Posterior cingulate gyrus (tissue), 11 donors: ENCODE results near the gene GAD1.
A peak's percentile ranks its signal among the peaks of the same experiment; 100 is the strongest.

Source experiments
- DNase-seq, 10 donors: peaks; one replicate each; pipeline versions ENCODE4 v3.0.0 to v3.0.0-alpha.2; 2020 to 2021; ENCODE audit warnings: mixed read lengths in 3 of 10
- intact Hi-C: fragments of 100-400 bp; cut with DNase I; formaldehyde crosslinking; loops from one replicate; pipeline ENCODE4 v1.15.1; 2023

Gene GAD1

GRCh38 chr2:170816504-170817092 is at the start of gene GAD1:
Gene GAD1, plus strand, starts transcription at chr2:170816887. Its CDS starts 1,705 bp downstream, at chr2:170818592.
- intact Hi-C loops: loop anchor here (5.0 kb wide), 1 partner anchor 454 kb away; no protein-coding TSS in a partner anchor
- DNase-seq: peak in 9 of 10 donors; percentile 56 to 96 (median 78)

- intact Hi-C loops: no loop called here
- DNase-seq: peak in 6 of 10 donors; percentile 11 to 72 (median 24)
Observed at GRCh38 chr2:170770008-170770605, 46.6 kb upstream of the GAD1 start, which contains the start of gene ERICH2. Gene ERICH2, plus strand, starts transcription at chr2:170770378. Its CDS starts 304 bp downstream, at chr2:170770682.

GRCh38 chr2:170770606-170771420 is 45.9 kb upstream of the GAD1 start:
- peak; percentile 56 to 96 (median 70) for DNase-seq
- intact Hi-C loops: no loop called here

- no peak for DNase-seq
- intact Hi-C loops: no loop called here
Observed at GRCh38 chr2:170771421-170771937, 45.2 kb upstream of the GAD1 start.

GRCh38 chr2:170772295-170772694 is 44.4 kb upstream of the GAD1 start:
- intact Hi-C loops: no loop called here
- DNase-seq: no peak

- intact Hi-C loops: no loop called here
- no peak for DNase-seq
Observed at GRCh38 chr2:170774074-170774473, 42.6 kb upstream of the GAD1 start.

- intact Hi-C loops: no loop called here
Observed at GRCh38 chr2:170778900-170779299, 37.8 kb upstream of the GAD1 start.

GRCh38 chr2:170779304-170779703 is 37.4 kb upstream of the GAD1 start:
- intact Hi-C loops: no loop called here
- no peak for DNase-seq

More at GRCh38 chr2:170778900-170779299, 37.8 kb upstream of the GAD1 start:
- no peak for DNase-seq

GRCh38 chr2:170782673-170783072 is 34.0 kb upstream of the GAD1 start:
- intact Hi-C loops: no loop called here
- no peak for DNase-seq

GRCh38 chr2:170783549-170783948 is 33.1 kb upstream of the GAD1 start:
- intact Hi-C loops: no loop called here
- DNase-seq: no peak

GRCh38 chr2:170798996-170799395 is 17.7 kb upstream of the GAD1 start:
- intact Hi-C loops: no loop called here

GRCh38 chr2:170806548-170806947 is 10.1 kb upstream of the GAD1 start:
- intact Hi-C loops: no loop called here

More at GRCh38 chr2:170798996-170799395, 17.7 kb upstream of the GAD1 start:
- DNase-seq: no peak

GRCh38 chr2:170812710-170813600 is 3.7 kb upstream of the GAD1 start:
- intact Hi-C loops: loop anchor here (1.0 to 5.0 kb wide), 5 partner anchors 326 to 576 kb away; no protein-coding TSS in a partner anchor
- peak in 1 of 10 donors; percentile 30 for DNase-seq

More at GRCh38 chr2:170806548-170806947, 10.1 kb upstream of the GAD1 start:
- no peak for DNase-seq

- peak in 1 of 10 donors; percentile 81 for DNase-seq
- intact Hi-C loops: loop anchor here (5.0 kb wide), 3 partner anchors 442 to 577 kb away; no protein-coding TSS in a partner anchor
Observed at GRCh38 chr2:170813611-170814532, 2.8 kb upstream of the GAD1 start.

GRCh38 chr2:170814533-170815230 is 2.0 kb upstream of the GAD1 start:
- DNase-seq: peak in 1 of 10 donors; percentile 49
- intact Hi-C loops: loop anchor here (5.0 kb wide), 4 partner anchors 442 to 577 kb away; no protein-coding TSS in a partner anchor

GRCh38 chr2:170815311-170815710 is 1.4 kb upstream of the GAD1 start:
- intact Hi-C loops: loop anchor here (5.0 kb wide), 1 partner anchor 453 kb away; no protein-coding TSS in a partner anchor
- DNase-seq: peak in 1 of 10 donors; percentile 46

- peak in 6 of 10 donors; percentile 50 to 91 (median 74) for DNase-seq
- intact Hi-C loops: loop anchor here (5.0 kb wide), 1 partner anchor 454 kb away; no protein-coding TSS in a partner anchor
Observed at GRCh38 chr2:170815746-170816503, 762 bp upstream of the GAD1 start.
